ENCODE data around the gene KDM6B. TPM values are rescaled to one million over a fixed set of nuclear protein-coding genes. Genes with fewer than 3 reads are reported as not detected.

Gene KDM6B
- total RNA-seq, 2 experiments from 2014 or later = 43.4 to 50.9 TPM

GRCh38 chr17:7846765-7847661 is 13.0 kb downstream of the KDM6B start:
- no peak for ATAC-seq (ENCODE audit: low read depth)
- Mint-ChIP-seq H3K36me3 (peaks cover 2% of the 10 kb centered on the region), H3K9me3 (no peaks in the 10 kb centered on the region), H3K4me1 (peaks cover 25% of the 10 kb centered on the region), H3K27ac (no peak overlapping the region), H3K27me3 (no peaks in the 10 kb centered on the region), H3K4me3 (no peak overlapping the region)
- DNase-seq = no peak
- POLR2A ChIA-PET = no interaction called here

- Mint-ChIP-seq H3K9me3 (no peaks in the 10 kb centered on the region), H3K27me3 (no peaks in the 10 kb centered on the region), H3K4me3 (no peak overlapping the region), H3K36me3 (peaks cover 2% of the 10 kb centered on the region), H3K27ac (no peak overlapping the region), H3K4me1 (peaks cover 20% of the 10 kb centered on the region)
- ATAC-seq (ENCODE audit: low read depth) (no peak), DNase-seq (no peak)
- POLR2A ChIA-PET = no interaction called here
Measured at GRCh38 chr17:7848131-7848579, 14.1 kb downstream of the KDM6B start.

- Mint-ChIP-seq H3K4me1 (peaks cover 19% of the 10 kb centered on the region), H3K9me3 (no peaks in the 10 kb centered on the region), H3K36me3 (peaks cover 2% of the 10 kb centered on the region), H3K4me3 (no peak overlapping the region), H3K27ac (no peak overlapping the region), H3K27me3 (no peaks in the 10 kb centered on the region)
- ATAC-seq (ENCODE audit: low read depth) = no peak
- POLR2A ChIA-PET = no interaction called here
- DNase-seq = no peak
Measured at GRCh38 chr17:7848739-7849129, 14.7 kb downstream of the KDM6B start.

GRCh38 chr17:7849130-7849750 is 15.2 kb downstream of the KDM6B start:
- H3K36me3 Mint-ChIP-seq = peaks cover 2% of the 10 kb centered on the region
- H3K9me3 Mint-ChIP-seq = no peaks in the 10 kb centered on the region
- H3K27ac Mint-ChIP-seq = no peak overlapping the region
- H3K4me1 Mint-ChIP-seq = peaks cover 16% of the 10 kb centered on the region
- POLR2A ChIA-PET = no interaction called here
- no peak for ATAC-seq (ENCODE audit: low read depth)
- no peaks in the 10 kb centered on the region for H3K27me3 Mint-ChIP-seq
- H3K4me3 Mint-ChIP-seq = no peak overlapping the region
- no peak for DNase-seq

GRCh38 chr17:7849751-7850504 is 15.9 kb downstream of the KDM6B start:
- Mint-ChIP-seq H3K27me3 (no peaks in the 10 kb centered on the region), H3K27ac (no peak overlapping the region), H3K4me3 (no peak overlapping the region), H3K9me3 (no peaks in the 10 kb centered on the region), H3K36me3 (peaks cover 2% of the 10 kb centered on the region), H3K4me1 (peaks cover 15% of the 10 kb centered on the region)
- POLR2A ChIA-PET = interaction anchor here (2.0 to 2.1 kb wide), 2 partner anchors 12 to 15 kb away, joined by 11 read pairs; partner anchors contain the start of gene KDM6B
- DNase-seq = no peak
- no peak for ATAC-seq (ENCODE audit: low read depth)

GRCh38 chr17:7850701-7851437 is 16.9 kb downstream of the KDM6B start:
- H3K4me3 Mint-ChIP-seq = peak overlapping the region; percentile 81
- H3K36me3 Mint-ChIP-seq = peaks cover 2% of the 10 kb centered on the region
- peaks cover 16% of the 10 kb centered on the region for H3K4me1 Mint-ChIP-seq
- POLR2A ChIA-PET = interaction anchor here (0.7 to 2.1 kb wide), 5 partner anchors 8 to 50 kb away, joined by 3 to 11 read pairs (median 3); partner anchors contain the start of gene KDM6B
- peak overlapping the region; percentile 58 for H3K27ac Mint-ChIP-seq
- H3K27me3 Mint-ChIP-seq = no peaks in the 10 kb centered on the region
- no peaks in the 10 kb centered on the region for H3K9me3 Mint-ChIP-seq
- ATAC-seq (ENCODE audit: low read depth) = no peak
- no peak for DNase-seq

- H3K27me3 Mint-ChIP-seq = no peaks in the 10 kb centered on the region
- ATAC-seq (ENCODE audit: low read depth) (peak; percentile 92), DNase-seq (peak; percentile 96)
- peaks cover 2% of the 10 kb centered on the region for H3K36me3 Mint-ChIP-seq
- H3K4me1 Mint-ChIP-seq = peaks cover 18% of the 10 kb centered on the region
- no peaks in the 10 kb centered on the region for H3K9me3 Mint-ChIP-seq
- peak overlapping the region; percentile 81 for H3K4me3 Mint-ChIP-seq
- POLR2A ChIA-PET = interaction anchor here (0.6 to 2.1 kb wide), 6 partner anchors 9 to 49 kb away, joined by 3 to 11 read pairs (median 6); partner anchors contain the start of gene KDM6B
- H3K27ac Mint-ChIP-seq = peak overlapping the region; percentile 45
Measured at GRCh38 chr17:7851438-7852261, 17.6 kb downstream of the KDM6B start.

GRCh38 chr17:7852262-7852670 is 18.2 kb downstream of the KDM6B start:
- DNase-seq (no peak), ATAC-seq (ENCODE audit: low read depth) (no peak)
- POLR2A ChIA-PET = no interaction called here
- H3K4me1 Mint-ChIP-seq = peaks cover 18% of the 10 kb centered on the region
- H3K4me3 Mint-ChIP-seq = no peak overlapping the region
- no peaks in the 10 kb centered on the region for H3K27me3 Mint-ChIP-seq
- H3K27ac Mint-ChIP-seq = no peak overlapping the region
- no peaks in the 10 kb centered on the region for H3K9me3 Mint-ChIP-seq
- H3K36me3 Mint-ChIP-seq = no peaks in the 10 kb centered on the region

- H3K9me3 Mint-ChIP-seq = no peaks in the 10 kb centered on the region
Measured at GRCh38 chr17:7852919-7853690, 19.1 kb downstream of the KDM6B start.

GRCh38 chr17:7853691-7854038 is 19.6 kb downstream of the KDM6B start:
- POLR2A ChIA-PET = no interaction called here
- Mint-ChIP-seq H3K36me3 (no peaks in the 10 kb centered on the region), H3K4me1 (peaks cover 21% of the 10 kb centered on the region), H3K4me3 (peak overlapping the region; percentile 22), H3K27ac (peak overlapping the region; percentile 30), H3K27me3 (no peaks in the 10 kb centered on the region), H3K9me3 (no peaks in the 10 kb centered on the region)
- ATAC-seq (ENCODE audit: low read depth) (no peak), DNase-seq (no peak)

More at GRCh38 chr17:7852919-7853690, 19.1 kb downstream of the KDM6B start:
- Mint-ChIP-seq H3K27ac (no peak overlapping the region), H3K4me1 (peaks cover 18% of the 10 kb centered on the region), H3K36me3 (no peaks in the 10 kb centered on the region), H3K4me3 (no peak overlapping the region), H3K27me3 (no peaks in the 10 kb centered on the region)
- POLR2A ChIA-PET = no interaction called here
- peak; percentile 38 for DNase-seq
- no peak for ATAC-seq (ENCODE audit: low read depth)

GRCh38 chr17:7854078-7854777 is 20.2 kb downstream of the KDM6B start:
- DNase-seq (no peak), ATAC-seq (ENCODE audit: low read depth) (no peak)
- no peaks in the 10 kb centered on the region for H3K27me3 Mint-ChIP-seq
- peak overlapping the region; percentile 30 for H3K27ac Mint-ChIP-seq
- no peaks in the 10 kb centered on the region for H3K36me3 Mint-ChIP-seq
- no peak overlapping the region for H3K4me3 Mint-ChIP-seq
- no peaks in the 10 kb centered on the region for H3K9me3 Mint-ChIP-seq
- peaks cover 26% of the 10 kb centered on the region for H3K4me1 Mint-ChIP-seq
- POLR2A ChIA-PET = no interaction called here

Measured in activated naive CD8-positive, alpha-beta T cell treated with anti-CD3 and anti-CD28 coated beads, Interleukin-2, amount 10 ng/mL, durations not matched to agents 7 days and 5 days (primary cell).